Stimulated activated CD4-positive, alpha-beta T cell treated with anti-CD3 and anti-CD28 coated beads, TNF-alpha, amount 100 ng/mL, for 1 hour (primary cell): ENCODE results near the gene MYH14.

Experiments used
- DNase-seq, 3 donors: peaks; one replicate each; pipeline ENCODE4 v3.0.0-alpha.2; 2020; ENCODE audit warnings: low read depth in 3 of 3, low spot score in 1 of 3

The MYH14 gene

GRCh38 chr19:50287331-50287730 is 83.9 kb downstream of the MYH14 start:
- no peak for DNase-seq

GRCh38 chr19:50288954-50289353 is 85.5 kb downstream of the MYH14 start:
- no peak for DNase-seq

GRCh38 chr19:50290011-50290410 is 86.6 kb downstream of the MYH14 start:
- no peak for DNase-seq

GRCh38 chr19:50290775-50291174 is 87.4 kb downstream of the MYH14 start:
- DNase-seq, result no peak

- no peak for DNase-seq
Observed at GRCh38 chr19:50292216-50292827, 88.9 kb downstream of the MYH14 start.

GRCh38 chr19:50293263-50294004 is 90.0 kb downstream of the MYH14 start:
- no peak for DNase-seq

- no peak for DNase-seq
Observed at GRCh38 chr19:50300051-50300450, 96.6 kb downstream of the MYH14 start.

GRCh38 chr19:50300814-50301606 is 97.6 kb downstream of the MYH14 start:
- no peak for DNase-seq

- no peak for DNase-seq
Observed at GRCh38 chr19:50301607-50301971, 98.2 kb downstream of the MYH14 start.

GRCh38 chr19:50303558-50303957 is 100.1 kb downstream of the MYH14 start:
- DNase-seq, result no peak

GRCh38 chr19:50308991-50309390 is 105.6 kb downstream of the MYH14 start:
- no peak for DNase-seq

GRCh38 chr19:50309396-50310125 is 106.1 kb downstream of the MYH14 start:
- no peak for DNase-seq

GRCh38 chr19:50310759-50311465 is 107.5 kb downstream of the MYH14 start:
- no peak for DNase-seq

GRCh38 chr19:50311723-50312635 is 108.6 kb downstream of the MYH14 start:
- DNase-seq, result no peak

- no peak for DNase-seq
Observed at GRCh38 chr19:50312967-50313811, 109.8 kb downstream of the MYH14 start.

- no peak for DNase-seq
Observed at GRCh38 chr19:50313812-50314536, 110.6 kb downstream of the MYH14 start.

- no peak for DNase-seq
Observed at GRCh38 chr19:50314724-50315708, 111.6 kb downstream of the MYH14 start.
